HFF-Myc (cell line): ENCODE measurements around the gene C16orf92.

Experiments used
- DNase-seq: peaks from one replicate; pipeline ENCODE4 v3.0.0-alpha.2; 2011; ENCODE audit warnings: low read depth; ENCODE audit errors: extremely low read depth
- H3K4me3 ChIP-seq: replicated peaks from 2 replicates; pipeline ENCODE4 v1.5.1; 2011; ENCODE audit warnings: low read depth, mild to moderate bottlenecking, control low read depth, low read length
- TF ChIP-seq, protein P1 (sequence below): IDR thresholded peaks from 2 replicates; pipeline ENCODE4 v1.5.1; 2012; ENCODE audit warnings: mild to moderate bottlenecking, low read depth, low read length, control low read depth; ENCODE audit errors: missing control alignments

Gene C16orf92

GRCh38 chr16:29993903-29994599, 28.9 kb upstream of the C16orf92 start:
- DNase-seq = no peak
- TF ChIP-seq, protein P1, sequence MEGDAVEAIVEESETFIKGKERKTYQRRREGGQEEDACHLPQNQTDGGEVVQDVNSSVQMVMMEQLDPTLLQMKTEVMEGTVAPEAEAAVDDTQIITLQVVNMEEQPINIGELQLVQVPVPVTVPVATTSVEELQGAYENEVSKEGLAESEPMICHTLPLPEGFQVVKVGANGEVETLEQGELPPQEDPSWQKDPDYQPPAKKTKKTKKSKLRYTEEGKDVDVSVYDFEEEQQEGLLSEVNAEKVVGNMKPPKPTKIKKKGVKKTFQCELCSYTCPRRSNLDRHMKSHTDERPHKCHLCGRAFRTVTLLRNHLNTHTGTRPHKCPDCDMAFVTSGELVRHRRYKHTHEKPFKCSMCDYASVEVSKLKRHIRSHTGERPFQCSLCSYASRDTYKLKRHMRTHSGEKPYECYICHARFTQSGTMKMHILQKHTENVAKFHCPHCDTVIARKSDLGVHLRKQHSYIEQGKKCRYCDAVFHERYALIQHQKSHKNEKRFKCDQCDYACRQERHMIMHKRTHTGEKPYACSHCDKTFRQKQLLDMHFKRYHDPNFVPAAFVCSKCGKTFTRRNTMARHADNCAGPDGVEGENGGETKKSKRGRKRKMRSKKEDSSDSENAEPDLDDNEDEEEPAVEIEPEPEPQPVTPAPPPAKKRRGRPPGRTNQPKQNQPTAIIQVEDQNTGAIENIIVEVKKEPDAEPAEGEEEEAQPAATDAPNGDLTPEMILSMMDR = no peak
- peak overlapping the region; percentile 91 for H3K4me3 ChIP-seq

DNA sequence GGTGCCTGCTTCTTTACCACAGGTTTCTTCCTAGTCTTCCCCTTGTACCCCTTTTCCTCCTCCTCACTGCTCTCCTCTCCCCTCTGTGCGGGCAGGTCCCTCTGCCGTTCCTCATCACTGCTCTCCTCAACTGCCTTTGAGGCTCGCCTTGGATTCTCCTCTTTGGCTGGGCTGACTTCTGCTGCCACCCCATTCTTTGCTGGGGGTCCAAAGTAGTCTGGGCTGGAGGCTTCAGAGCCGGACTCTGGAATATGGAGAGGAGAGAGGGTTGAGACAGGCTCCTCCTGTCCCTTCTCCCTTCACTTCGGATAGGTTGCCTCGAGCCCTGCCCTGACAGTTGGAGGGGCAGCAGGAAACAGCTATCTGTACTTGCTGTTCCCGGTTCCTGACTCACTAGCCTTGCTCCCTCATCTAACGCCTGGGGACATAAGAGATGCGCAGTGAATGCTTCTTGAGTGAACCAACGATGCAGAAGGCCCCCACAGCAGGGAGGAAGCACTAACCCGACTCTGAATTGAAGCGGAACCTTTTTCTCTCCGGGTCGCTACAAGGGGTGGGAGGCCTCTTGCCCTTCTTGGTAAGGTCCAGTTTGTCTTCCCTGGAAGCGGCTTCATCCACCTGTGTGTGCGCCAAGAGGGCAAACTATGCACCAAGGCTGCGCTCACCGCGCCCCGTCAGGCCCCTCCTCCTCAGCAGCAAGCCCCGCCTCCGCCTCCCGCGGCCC, 28.2 kb upstream of the C16orf92 start:
- peak overlapping the region; percentile 91 for H3K4me3 ChIP-seq
- no peak for DNase-seq
- TF ChIP-seq, protein P1 = no peak

DNA sequence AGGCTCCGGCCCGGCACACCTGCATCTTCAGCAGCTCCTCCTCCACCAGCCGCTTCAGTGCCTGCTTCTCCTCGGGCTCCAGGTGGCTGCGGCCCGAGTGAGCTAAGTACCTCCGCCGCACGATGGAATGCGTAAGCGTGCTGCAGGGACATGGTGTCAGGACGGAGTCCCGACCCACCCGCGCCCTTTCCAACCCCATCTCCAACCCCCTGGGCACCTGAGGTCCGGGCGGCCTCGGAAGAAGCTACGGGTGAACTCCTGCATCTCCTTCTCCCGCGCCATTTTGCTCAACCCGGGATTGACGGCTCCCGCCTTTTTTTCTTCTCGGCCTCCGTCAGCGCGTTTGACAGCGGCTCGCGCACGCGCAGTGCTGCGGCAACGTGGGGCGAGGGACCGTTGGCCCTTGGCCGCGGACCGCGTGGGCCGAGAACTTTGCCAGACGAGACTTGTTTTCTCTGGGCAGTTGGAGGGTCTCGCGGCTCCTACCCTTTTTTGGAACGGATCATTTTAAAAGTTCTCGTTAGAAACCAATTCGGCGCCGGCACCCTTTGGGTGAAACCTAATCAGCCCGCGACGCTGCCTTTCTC, 27.6 kb upstream of the C16orf92 start, which contains the start of gene HIRIP3:
Gene HIRIP3, minus strand, starts transcription at position 294 of the 587 bp plus-strand sequence. Its CDS starts 12 bp downstream, at position 282.
- no peak for DNase-seq
- peak within 1 kb of the TSS; percentile 91 for H3K4me3 ChIP-seq
- TF ChIP-seq, protein P1 = no peak

DNA sequence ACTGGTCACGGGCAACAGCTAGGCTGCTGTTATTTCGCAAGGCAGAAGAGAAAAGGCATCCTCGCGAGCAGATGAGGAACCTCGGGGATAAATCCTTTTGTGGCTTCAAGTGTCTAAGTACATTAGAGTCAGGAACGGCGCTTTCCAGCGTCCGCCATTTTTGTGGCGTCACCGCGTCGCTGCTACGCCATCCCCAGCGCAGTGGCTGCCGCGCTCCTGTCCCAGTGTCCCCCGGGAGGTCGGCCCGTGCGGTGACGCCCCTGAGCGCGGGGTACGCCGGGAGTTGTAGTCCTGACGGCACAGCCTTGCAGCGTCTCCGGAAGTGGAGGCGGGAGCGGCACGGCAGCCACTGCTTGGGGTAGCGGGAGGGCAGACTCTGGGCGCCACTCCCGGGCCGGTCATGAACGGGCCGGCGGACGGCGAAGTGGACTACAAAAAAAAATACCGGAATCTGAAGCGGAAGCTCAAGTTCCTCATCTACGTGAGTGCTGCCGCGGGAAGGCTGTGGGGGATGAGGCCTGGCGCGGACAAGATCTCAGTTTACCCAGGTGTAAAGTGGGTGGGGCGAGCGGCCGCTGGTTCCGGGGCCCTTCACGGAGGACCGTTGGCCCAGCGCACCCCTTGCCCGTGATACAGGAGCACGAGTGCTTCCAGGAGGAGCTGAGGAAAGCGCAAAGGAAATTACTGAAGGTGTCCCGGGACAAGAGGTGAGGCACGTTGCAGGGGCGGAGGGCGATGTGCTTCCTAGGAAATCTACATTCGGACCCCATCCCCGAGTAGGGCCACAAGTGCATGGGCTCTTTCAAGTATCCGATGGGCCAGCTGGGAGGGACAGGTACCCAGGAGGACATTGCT, 26.9 kb upstream of the C16orf92 start, which contains the start of gene INO80E:
Gene INO80E, plus strand, starts transcription at position 331 of the 855 bp plus-strand sequence. Its CDS starts 70 bp downstream, at position 401.
- TF ChIP-seq, protein P1 = no peak
- H3K4me3 ChIP-seq = peak within 1 kb of the TSS; percentile 91
- peak; percentile 90 for DNase-seq

DNA sequence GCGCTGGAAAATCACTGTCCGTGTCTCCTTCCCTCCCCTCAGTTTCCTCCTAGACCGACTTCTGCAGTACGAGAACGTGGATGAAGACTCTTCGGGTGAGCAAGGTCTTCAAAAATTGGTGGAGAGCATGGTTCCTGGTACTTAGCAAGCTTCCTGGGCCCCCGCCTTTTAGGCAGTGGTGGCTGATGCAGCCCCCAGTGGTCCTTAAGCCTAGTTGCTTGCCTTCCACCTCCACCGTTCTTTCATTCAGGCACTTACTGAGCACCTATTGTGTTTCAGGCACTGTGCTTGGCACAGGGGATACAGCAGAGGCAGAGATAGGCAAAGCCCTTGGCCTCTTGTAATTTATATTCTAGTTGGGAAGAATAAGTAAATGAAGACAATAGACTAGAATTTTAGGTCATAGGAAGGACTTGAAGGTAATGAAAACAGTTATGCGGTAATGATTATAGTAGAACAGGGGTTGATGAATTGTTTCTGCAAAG, 26.2 kb upstream of the C16orf92 start:
- peak overlapping the region; percentile 91 for H3K4me3 ChIP-seq
- DNase-seq = no peak
- TF ChIP-seq, protein P1 = no peak

GRCh38 chr16:29999605-30000004, 23.4 kb upstream of the C16orf92 start:
- H3K4me3 ChIP-seq = no peak overlapping the region
- no peak for DNase-seq
- TF ChIP-seq, protein P1 = no peak
